Activated T-helper 9 cell treated with anti-CD3 and anti-CD28 coated beads, Interleukin-2, amount 50 U/mL, for 16 hours (primary cell): Measurements from ENCODE around the gene GRIK4.
"Not testable (repeated sequence)": the region's sequence is repeated elsewhere in the genome, so short reads cannot be mapped to it uniquely, and the experiment has no call there.

Experiments used
- DNase-seq: peaks from one replicate; pipeline ENCODE4 v3.0.0-alpha.2; 2020; ENCODE audit warnings: low read depth

The GRIK4 gene

DNA sequence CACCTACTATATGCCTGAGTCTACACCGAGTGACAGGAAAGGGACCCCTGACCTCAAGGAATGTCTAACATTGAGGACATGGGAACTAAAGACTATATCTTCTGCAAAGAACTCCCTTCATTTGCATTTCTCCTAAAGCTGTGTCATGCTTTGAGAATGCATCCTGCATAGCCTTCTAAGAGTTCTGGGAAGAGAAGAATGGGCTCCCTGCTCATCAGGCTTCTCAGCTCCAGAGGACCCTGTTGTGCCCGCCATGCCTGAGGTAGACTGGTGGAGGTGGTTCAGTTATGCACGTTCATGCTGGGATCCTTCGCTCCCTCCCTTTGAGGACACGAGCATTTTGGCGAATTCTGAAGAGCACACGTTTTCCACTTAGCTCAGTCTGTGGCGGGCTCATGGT, 63.3 kb downstream of the GRIK4 start:
- no peak for DNase-seq

DNA sequence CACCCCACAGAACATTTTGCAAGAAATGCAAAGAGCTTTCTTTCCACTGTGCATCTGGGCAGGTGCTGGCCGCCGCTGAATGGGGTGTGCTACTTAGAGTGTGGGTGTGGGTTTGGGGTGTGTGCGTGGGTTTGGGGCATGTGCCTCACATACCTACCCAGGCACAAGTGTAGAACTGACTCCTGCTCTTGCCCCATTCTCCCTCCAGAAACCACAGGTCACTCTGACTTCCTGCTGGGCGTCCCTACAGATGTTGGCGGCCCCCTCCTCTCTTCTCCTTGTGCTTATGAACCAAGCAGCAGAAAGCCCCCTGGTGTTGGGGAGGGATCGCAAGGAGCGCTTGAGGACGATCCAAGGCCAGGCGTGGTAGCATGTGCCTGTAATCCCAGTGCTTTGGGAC, 63.9 kb downstream of the GRIK4 start:
- no peak for DNase-seq

DNA sequence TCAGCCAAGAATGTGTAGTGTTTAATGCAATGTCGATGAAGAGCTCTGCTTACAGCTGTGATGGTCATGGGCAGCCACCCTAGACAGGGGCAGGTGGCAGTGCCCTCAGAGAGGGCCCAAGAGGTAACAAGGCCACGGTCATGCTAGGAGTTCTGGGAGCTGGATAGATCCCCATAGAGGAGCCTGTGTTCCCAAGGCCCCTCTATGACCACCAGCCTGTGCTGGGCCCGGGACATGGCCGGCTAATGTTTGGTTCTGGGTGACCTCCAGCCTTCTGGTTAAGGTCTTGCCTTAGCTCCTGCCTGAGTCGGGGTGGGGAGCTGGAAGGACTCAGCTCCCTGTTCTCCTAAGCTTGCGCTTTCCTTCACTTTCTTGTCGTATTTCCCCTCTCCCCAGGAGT, 65.1 kb downstream of the GRIK4 start:
- DNase-seq, result no peak

DNA sequence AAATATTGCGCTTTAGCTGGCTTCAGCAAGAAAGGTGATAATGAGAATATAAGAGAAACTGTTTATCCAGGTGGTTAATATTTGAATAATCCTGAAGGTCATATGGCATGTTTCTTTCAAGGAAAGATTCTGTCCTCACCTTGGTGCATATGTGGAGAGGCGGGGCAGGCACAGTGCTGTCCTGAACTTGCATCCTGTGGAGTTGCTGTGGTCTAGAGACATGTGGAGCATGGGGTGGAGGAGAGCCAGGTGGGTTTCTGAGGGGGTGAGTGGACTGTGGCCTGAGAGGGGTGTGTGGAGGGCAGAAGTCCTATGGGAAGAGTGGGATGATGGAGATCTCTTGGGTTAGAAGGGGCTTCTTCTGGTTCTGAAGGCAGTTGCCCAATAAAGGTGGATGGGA, 65.5 kb downstream of the GRIK4 start:
- no peak for DNase-seq

DNA sequence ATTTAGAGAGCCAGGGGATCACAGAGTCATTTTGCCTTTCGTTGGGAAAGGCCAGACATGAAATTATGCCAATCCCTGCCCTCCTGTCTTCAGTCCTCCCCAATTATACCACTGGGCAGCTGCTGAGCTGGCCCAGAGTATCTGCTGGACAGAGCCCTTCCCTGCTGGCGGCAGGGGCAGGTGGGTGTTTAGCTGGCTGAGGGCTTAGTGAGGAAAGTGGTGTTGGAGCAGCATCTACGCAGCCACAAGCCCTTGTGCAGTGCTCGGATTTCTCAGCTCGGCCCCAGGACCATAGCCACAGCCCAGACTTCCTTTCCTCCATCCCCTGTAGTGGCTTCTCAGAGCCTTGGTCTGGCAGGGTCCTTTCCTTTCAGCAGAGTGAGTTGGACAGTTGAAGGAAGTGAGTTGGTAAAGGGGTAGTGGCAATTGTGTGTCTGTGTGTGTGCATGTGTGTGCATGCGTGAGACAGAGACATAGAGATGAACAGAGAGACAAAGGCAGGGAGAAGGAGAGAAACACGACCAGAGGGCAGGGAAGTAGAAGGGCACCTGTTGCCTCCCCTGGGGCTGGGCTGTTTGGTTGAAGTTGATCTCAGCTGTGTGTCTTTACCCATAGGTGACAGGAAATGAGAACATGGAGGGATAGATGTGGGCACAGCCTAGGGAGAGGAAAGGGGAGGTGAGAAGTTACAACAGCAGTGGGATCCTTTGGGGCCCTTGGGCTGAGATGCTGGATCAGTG, 66.2 kb downstream of the GRIK4 start:
- no peak for DNase-seq

DNA sequence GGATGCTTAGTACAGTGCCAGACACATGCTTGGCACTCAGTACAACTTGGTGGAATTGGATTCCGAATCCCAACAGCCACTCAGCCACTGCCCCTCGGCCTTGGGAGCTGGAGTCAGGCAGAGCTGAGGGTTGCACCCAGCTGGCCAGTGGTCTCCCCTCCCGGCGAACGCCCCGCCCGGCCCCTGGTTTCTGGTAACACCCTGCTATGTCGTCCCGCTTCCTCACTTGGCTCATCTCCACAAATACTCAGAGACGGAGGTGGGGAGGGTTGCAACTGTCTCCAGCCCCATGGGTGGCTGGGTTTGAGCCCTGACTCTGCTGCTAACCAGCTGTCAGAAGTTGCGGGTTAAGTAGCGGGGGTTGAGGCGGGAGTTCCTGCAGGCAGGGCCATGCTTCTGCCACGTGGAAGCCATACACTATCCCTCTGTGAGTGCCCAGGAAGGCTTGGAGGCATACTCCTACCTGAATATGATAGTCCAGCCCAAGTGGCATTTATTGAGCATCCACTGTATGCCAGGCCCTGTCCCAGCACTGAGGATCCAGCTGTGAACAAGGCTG, 67.1 kb downstream of the GRIK4 start:
- no peak for DNase-seq

DNA sequence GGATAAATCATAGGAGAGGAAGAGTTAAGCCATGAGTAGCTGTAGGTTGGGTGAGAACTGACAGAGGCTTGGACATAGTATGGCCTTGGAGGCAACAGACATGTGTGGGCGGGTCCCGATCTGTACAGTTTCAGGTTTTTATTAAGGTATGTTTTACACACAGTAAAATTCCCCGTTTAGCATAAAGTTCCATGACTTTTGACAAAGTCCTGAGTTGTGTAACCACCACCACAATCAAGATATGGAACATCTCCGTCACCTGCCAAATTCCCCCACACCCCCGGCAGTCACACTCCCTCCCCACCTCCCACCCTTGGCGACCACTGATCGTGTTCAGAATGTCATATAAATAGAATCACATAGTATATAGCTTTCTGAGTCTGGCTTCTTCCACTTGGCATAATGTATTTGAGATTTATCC, 68.1 kb downstream of the GRIK4 start:
- no peak for DNase-seq

DNA sequence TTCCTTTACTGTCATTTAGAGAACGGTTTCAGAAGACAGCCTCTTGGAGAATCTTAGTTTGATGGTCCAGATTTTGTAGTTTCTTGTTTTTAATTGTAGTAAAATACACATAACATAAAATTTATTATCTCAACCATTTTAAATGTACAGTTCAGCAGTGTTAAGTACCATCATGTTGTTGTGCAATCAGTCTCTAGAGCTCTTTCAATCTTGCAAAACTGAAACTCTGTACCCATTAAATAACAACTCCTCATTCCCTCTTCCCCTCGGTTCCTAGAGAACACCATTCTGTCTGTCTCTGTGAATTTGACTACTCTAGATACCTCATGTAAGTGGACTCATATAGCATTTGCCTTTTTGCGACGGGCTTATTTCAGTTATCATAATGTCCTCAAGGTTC, 69.8 kb downstream of the GRIK4 start:
- DNase-seq, result no peak

DNA sequence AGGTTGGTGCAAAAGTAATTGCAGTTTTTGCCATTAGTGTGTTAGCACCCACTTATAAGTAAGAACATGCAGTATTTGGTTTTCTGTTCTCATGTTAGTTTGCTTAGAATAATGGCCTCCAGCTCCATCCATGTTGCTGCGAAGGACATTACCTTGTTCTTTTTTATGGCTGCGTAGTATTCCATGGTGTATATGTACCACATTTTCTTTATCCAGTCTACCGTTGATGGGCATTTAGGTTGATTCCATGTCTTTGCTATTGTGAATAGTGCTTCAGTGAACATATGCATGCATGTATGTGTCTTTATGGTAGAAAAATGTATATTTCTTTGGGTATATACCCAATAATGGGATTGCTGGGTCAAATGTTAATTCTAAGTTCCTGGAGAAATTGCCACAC, 71.0 kb downstream of the GRIK4 start:
- not testable (repeated sequence) for DNase-seq

DNA sequence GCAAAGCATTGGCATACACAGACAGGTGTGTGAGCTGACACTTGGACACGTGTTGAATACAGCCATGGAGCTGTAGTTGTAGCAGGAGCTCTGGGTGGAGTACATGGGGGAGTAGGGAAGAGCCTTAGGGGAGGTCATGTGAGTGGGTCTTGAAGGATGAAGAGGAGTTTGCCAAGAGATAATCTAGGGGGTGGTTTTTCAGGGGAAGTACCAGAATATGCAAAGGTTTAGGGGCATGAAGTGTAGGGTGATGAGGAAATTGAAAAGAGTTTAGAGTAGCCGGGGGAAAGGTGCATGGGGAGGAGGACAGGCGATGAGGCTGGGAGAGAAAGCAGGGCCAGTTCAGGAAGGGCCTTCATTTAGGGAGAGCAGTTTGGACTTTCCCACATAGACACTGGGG, 74.5 kb downstream of the GRIK4 start:
- no peak for DNase-seq

DNA sequence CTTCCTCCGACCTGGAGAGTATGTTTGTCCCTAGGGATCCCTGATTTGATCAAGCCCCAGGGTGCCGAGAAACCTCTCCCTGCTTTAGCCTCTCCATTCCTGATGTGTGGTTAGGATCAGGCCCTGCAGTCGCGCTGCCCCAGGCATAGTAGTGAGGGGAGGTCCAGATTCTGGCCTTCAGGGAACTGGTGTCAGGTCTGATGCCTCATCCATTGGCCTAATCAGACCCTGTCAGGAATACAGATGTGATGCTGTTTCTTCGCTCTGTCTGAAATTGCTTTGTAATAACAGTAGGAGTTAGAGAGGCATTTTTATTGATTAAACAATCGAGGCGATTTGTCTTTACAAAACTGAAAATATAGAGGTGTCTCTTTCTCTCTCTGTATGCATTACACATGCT, 75.2 kb downstream of the GRIK4 start:
- DNase-seq, result no peak

DNA sequence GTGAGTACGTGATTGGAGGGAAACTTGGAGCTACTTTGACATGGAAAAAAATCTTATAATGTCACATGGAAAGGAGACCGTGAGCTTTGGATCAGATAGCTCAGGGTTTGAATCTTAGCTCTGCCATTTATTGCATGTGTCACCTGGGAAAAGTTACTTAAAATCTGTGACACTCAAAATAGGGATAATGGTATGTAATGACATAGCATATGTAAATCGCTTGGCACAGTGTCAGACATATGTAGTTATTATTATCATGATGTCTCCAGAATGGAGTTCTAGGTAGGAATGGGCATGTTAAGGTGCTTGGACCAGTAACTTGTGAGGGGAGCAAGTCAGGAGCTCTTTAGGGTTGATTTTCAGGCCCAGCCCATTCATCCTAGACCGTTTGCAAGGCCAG, 75.8 kb downstream of the GRIK4 start:
- DNase-seq, result no peak

DNA sequence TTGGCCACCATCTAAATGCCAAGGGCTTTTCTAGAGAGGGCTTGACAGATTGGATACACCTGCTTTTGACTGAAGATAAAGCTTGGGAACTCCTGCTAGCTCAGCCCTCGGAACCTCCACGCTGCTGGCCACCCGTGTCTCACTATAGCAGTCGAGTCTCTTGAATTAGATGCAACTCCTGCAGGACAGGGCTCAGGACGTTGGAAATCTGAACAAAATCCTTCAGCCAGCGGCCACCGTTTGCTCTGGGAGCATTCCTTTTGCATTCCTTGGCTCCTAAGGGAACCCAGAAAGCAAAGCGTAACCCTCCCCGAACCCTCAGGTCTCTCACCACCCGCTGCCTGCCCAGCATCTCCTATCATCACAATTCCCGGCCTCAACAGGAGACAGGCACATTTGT, 77.8 kb downstream of the GRIK4 start:
- DNase-seq, result no peak

DNA sequence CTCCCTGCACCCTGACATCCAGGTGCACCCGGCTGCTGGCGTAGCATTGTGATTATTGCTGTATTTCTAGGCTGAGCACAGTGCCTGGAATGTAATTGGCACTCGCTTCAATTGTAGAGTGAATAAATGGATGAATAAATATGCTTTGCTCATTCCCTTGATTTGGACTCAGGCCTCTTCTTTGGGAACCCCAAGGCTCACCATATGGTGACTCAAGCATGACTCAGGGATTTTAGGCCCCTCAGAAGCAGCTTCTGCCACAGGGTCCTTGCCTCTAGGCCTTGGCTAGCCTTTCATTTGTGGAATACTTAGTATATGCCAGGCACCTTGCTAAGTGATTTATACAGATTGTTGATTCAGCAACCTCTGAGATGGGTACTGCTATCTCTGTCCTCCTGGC, 78.9 kb downstream of the GRIK4 start:
- DNase-seq, result no peak

DNA sequence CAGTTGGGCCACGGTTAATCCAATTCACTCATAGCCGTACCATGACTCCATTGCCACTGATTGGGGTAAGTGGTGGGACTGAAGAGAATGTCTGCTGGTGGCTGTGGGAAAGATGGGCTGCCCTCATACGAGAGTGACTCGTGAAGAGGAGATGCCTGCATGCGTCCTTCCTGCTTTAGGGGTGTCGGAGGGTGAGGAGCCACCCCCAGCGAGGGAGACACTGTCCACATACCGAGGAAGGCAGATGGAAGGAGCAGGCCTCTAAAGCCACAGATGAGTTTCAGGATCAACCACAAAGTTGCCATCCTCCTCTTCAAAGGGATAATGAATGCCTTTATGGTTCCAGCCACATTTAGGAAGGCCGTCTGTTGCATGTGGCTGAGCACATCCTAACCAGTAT, 83.2 kb downstream of the GRIK4 start:
- DNase-seq, result no peak

DNA sequence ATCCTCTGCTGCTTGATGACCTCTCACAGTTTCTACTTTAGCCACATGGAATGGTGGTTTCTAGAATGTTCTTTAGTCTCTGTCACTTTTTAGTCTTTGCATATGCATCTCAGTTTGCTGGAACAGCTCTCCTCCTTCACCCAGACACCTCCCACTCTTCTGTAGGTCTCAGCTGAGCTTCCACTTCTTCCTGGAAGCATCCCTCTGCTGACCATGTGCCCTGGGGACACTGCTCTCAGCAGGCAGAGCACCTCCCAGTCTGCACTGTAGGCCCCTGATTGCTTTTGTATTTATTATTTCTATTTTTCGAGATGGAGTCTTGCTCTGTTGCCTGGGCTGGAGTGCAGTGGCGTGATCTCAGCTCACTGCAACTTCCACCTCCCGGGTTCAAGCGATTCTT, 84.0 kb downstream of the GRIK4 start:
- no peak for DNase-seq

DNA sequence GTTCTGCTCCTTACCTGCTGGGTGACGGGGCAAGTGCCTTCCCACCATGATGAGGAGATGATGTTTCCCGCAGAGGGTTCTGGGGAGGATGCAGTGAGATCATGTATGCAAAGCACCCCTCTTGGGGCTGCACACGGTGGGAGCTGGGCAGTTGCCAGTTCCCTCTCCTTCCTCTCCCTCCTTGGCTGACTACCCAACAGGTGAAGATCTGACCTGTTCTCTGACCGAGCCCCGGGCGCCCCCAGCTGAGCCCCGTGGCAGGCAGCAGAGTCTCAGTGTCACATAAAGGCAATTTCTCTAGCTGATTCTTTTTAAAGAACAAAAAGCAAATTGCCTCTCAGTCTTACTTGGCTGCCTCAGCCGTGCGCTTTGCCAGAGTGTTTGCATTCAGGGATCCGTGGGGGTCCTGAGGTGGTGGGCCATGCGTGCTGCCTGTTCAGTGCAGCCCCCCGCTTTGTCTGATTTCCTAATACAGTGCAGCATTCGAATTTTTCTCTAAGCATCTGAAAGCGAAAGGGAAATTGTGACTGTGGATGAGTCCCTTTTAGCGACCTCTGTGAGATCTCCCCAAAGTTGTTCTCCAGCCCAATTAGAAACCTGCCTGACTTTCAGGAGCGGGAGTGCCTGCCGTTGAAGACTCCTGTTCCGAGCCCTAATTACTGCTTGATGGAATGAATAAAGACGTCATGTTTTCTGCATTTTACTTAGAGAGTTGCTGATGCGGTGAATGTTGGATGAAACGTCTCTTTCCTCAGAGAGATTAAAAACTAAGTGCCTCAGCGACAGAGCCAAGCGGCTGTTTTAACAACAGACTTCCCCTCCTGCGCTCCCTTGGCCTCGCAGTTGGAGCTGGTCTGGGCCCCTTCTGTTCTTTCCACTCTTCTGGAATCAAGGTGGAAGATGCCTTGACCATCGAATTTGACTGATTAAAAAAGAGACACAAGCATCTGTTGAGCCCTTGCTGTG, 86.0 kb downstream of the GRIK4 start:
- no peak for DNase-seq

DNA sequence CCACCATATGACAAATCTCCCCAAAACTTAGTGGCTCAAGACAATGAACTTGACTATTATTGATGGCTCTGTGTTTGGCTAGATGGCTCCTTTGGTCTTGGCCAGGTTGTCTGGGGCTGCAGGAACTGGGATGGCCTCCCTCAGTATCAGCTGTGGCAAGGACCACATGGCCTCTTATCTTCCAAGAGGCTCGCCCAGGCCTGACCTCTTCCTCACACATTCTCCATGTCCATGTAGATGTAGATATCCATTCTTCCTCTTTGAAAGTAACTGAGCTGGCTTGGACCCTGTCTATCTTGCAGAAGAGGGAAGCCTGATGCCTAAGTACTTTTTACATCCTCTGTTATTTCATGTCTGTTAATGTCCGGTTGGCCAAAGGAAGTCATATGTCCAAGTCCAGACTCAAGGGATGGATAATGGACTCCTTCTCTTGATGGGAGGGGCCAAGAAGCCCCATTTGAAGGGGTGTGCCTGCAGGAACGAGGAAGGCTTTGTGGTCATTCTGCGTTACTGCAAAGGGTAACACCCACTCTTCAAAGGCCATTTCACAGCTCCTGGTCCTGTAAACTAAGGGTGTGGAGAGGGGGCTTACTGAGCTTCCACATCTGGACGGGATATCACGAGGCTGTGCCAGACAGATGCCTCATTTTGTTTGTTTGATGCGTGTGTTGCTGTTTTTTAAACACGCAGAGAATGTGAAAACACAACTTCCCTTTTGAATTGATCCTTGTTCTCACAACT, 87.1 kb downstream of the GRIK4 start:
- no peak for DNase-seq

DNA sequence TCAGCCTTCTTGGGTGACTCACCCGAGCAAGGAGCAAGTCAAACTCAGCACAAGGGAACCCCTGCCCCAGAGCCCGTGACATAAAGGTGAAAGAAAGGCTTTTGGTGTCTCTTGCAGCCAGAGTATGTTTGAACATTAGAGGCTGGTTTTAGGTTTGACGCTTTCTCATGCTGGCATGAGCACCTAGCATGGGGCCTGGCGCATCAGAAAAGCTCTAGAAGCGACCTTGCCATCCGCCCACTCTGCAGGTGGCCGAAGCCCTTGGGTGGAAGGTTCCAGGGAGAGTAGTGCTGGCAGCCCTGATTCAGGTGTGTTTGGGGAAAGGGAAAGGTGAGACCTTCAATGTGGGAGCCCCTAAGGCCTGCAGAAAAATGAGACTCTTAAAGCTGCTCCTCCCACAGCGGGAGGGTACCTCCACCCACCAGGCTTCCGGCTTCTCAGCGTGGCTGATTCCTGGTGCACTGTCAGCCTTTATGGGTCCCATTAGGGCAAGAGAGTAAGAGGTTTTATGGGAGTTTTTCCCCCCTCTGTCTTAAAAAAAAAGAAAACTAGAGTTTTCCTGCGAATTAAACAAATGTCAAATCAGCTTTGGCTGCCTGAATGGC, 88.4 kb downstream of the GRIK4 start:
- DNase-seq, result no peak

DNA sequence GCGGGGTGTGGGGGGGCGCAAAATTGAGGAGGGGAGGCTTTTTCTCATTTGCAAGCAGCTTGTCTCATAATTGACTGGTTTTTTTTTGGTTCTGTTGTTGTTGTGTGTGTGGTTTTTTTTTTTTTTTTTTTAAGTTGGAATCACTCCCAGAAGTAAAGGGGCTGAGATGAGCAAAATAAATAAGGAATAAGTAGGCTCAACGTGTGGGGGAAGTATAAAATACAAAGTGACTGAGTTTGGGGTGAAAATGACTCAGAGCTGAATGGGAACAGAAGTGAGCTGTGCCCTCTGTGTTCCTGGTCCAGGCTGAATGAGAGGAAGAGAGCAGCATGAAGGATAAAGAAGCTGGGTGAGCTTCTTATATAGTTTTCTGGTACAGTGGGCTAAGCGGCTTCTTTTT, 90.0 kb downstream of the GRIK4 start:
- no peak for DNase-seq

DNA sequence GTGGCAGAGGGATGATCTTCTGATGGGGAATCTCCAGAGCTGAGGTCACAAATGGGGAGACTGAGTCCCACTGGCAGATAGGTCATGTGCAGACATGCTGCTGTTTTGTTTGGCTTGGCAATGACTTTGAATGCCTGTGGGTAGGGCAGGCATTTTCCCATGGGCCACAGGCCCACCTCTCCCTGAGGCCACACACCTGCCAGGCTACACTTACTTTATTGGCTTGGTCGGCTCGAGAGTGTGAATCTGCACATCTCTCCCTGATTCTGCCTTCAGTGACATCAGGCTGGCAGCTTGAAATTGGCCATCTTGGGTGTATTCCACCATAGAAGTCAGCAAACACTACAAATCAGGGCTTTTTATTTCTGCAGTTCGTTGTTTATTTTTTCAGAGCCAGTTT, 91.5 kb downstream of the GRIK4 start:
- DNase-seq, result no peak

DNA sequence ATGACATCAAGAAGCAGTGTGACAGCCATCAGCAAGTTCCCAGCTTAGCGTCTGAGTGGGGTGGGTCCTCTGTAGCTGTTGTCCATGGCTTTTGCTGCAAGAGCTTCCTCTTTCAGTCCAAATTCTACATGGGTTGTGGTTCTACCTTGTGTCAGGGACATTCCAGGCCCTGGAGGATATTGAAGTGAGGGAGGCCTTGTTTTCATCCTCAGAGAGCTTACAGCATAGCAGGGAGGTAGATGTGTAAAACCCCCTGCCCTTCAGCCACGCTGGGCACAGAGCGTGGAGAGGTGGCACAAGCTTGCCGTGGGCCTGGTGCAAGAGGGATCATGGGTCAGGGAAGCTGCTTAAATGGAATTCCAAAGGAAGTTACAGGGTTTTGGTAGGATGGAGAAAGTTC, 93.9 kb downstream of the GRIK4 start:
- no peak for DNase-seq
